Esophagus (tissue), 2 donors: ENCODE data around the gene PPM1H. TPM values are rescaled to one million over a fixed set of nuclear protein-coding genes. Genes with fewer than 3 reads are reported as not detected.

Experiments used
- H3K27ac ChIP-seq, 2 donors: one replicate each; pipeline ENCODE4 v1.5.1; 2013; ENCODE audit warnings: low read depth in 2 of 2, mild to moderate bottlenecking in 2 of 2, inconsistent platforms in 1 of 2, low read length in 1 of 2, moderate library complexity in 1 of 2
- H3K27me3 ChIP-seq, 2 donors: one replicate each; pipeline ENCODE4 v1.6.1; 2013; ENCODE audit warnings: low read length in 2 of 2, control low read depth in 1 of 2, mild to moderate bottlenecking in 1 of 2; ENCODE audit not compliant: insufficient read depth in 2 of 2, control insufficient read depth in 1 of 2
- H3K36me3 ChIP-seq, 2 donors: one replicate each; pipeline ENCODE4 v1.6.1; 2013; ENCODE audit warnings: low read length in 1 of 2; ENCODE audit not compliant: control insufficient read depth in 2 of 2, insufficient read depth in 2 of 2
- H3K4me1 ChIP-seq, 2 donors: one replicate each; pipeline ENCODE4 v1.6.1; 2013; ENCODE audit warnings: low read length in 1 of 2; ENCODE audit not compliant: control insufficient read depth in 2 of 2, insufficient read depth in 2 of 2
- H3K4me3 ChIP-seq, 2 donors: one replicate each; pipeline ENCODE4 v1.5.1; 2013; ENCODE audit warnings: low read length in 2 of 2, mild to moderate bottlenecking in 2 of 2, low read depth in 1 of 2, moderate library complexity in 1 of 2
- H3K9me3 ChIP-seq, 2 donors: one replicate each; pipeline ENCODE4 v1.6.1; 2013; ENCODE audit warnings: mild to moderate bottlenecking in 2 of 2, low read depth in 1 of 2, low read length in 1 of 2, moderate library complexity in 1 of 2; ENCODE audit not compliant: control insufficient read depth in 2 of 2, insufficient read depth in 1 of 2
- WGBS, 2 donors: extraction: QIAGEN DNeasy Blood & Tissue Kit; methylation state at CpG; one replicate each; pipeline ENCODE4 v1.1.7; 2013; 5-methylcytosine and 5-hydroxymethylcytosine counted together
- polyA plus RNA-seq, 2 donors: library from polyadenylated mRNA; stranded (reverse); fragments of 200-250 nt; gene quantifications; one replicate each; pipeline ENCODE4 v1.2.3, GENCODE V29; 2013
- donor health status: healthy with polysubstance abuse.
- donor health status: Bipolar disorder and iron deficiency.

Gene PPM1H
- polyA plus RNA-seq, 2 donors = 0.04 to 0.09 TPM

DNA sequence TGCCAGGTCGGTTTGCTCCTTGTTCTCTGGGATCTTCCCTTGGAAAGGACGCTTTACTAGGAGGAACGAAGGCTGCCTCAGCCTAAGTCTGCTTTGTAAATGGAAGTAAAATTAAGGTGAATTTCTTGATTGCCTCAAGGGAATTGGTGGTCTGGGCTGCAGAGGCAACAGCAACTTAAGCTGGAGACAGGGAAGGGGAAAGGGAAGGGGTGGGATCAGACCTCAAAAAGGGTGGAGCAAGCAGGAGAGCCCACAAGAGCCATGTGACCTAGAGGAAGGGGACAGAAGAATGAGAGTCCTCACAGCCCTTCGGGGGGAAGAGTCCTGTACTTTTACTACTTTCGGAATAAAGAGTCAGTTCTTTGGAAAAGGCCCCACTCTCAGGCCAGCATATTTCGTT is 147.9 kb downstream of the PPM1H start:
- peaks cover 3 to 5% of the 10 kb centered on the region in 2 donors for H3K4me1 ChIP-seq
- H3K27me3 ChIP-seq = no peaks in the 10 kb centered on the region
- no peaks in the 10 kb centered on the region for H3K36me3 ChIP-seq
- no peaks in the 10 kb centered on the region for H3K9me3 ChIP-seq
- H3K4me3 ChIP-seq = no peak overlapping the region
- WGBS, 2 donors = 87 to 88% methylated on average over 6 of the region's 6 CpGs
- no peak overlapping the region for H3K27ac ChIP-seq

DNA sequence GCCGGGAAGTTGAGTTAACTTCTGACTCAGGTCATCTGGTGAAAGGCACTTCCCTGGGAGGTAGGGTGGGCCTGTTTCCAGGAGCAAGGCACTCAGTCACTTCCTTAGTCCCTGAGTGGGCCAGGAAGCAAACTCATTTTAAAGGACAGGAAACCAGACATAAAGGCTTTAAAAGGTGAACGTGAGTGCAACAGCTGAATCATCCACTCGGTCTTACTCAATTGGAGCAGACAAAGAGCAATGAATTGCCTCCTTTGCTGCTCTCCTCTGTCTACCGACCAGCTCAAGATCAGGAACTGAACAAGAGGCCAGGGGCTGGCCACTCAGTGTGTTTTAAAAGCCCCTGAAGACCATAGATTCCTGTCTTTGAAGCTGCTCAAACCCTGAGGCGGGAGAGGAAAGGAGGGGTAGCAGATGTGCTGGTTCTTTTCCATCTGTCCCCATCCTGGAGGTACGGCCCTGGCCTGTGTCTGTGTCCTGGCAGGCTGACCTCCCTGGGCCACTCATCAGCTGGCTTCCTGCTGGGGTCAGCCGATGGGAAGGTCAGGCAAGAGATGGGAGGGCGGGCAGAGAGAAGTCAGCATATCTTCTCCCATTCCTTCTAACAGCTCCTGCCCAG is 148.9 kb downstream of the PPM1H start:
- Histone ChIP-seq H3K27ac (peak overlapping the region; percentile 48 to 78), H3K27me3 (no peaks in the 10 kb centered on the region), H3K9me3 (no peaks in the 10 kb centered on the region), H3K4me3 (no peak overlapping the region), H3K36me3 (no peaks in the 10 kb centered on the region), H3K4me1 (peaks cover 3 to 7% of the 10 kb centered on the region in 2 donors)
- WGBS, 2 donors = 54 to 67% methylated on average over 8 of the region's 8 CpGs

DNA sequence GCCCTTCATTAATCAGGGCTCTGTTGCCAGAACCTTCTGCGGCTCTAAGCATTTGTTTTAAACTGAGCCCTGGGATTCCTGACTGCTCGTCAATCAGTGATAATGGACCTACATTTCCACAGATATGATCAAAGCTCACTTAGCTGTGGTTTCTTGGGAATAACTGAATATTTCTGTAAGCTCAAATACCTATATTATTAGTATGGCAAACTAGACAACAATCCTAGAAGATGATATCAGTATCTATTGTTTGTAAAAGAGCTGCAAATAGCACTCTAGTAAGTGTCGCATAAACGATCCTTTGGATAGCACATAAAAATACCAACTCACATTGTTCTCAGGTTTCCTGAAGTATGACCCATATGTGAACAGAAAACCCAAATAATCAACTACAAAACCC is 150.4 kb downstream of the PPM1H start:
- WGBS, 2 donors = 82 to 83% methylated on average over 4 of the region's 4 CpGs

DNA sequence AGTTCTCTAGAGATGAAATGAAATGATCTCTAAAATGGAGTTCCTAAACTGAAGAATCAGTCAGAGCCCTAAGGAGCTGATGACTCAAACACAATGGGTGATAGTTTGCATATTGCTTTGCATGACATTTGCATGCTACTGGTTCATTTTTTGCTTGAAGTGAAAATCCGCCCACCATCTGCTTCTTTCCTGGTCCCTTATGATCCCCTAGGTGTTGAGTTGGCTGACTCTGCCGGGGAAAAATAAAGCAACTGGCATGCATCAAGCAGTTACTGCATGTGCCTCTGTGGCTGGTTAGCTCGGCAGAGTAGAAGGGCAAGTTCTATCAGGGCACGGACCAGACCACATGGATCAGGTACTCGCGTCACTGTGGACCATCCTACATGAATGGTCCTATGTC is 151.1 kb downstream of the PPM1H start:
- H3K9me3 ChIP-seq = no peaks in the 10 kb centered on the region
- H3K4me3 ChIP-seq = no peak overlapping the region
- 88 to 90% methylated on average over 6 of the region's 6 CpGs for WGBS, 2 donors
- H3K4me1 ChIP-seq = peaks cover 5 to 7% of the 10 kb centered on the region in 2 donors
- no peaks in the 10 kb centered on the region for H3K36me3 ChIP-seq
- no peaks in the 10 kb centered on the region for H3K27me3 ChIP-seq
- H3K27ac ChIP-seq = no peak overlapping the region

More for the DNA sequence above, 150.4 kb downstream of the PPM1H start:
- Histone ChIP-seq H3K9me3 (no peaks in the 10 kb centered on the region), H3K27me3 (no peaks in the 10 kb centered on the region), H3K4me1 (peaks cover 5 to 7% of the 10 kb centered on the region in 2 donors), H3K4me3 (no peak overlapping the region), H3K27ac (no peak overlapping the region), H3K36me3 (no peaks in the 10 kb centered on the region)

DNA sequence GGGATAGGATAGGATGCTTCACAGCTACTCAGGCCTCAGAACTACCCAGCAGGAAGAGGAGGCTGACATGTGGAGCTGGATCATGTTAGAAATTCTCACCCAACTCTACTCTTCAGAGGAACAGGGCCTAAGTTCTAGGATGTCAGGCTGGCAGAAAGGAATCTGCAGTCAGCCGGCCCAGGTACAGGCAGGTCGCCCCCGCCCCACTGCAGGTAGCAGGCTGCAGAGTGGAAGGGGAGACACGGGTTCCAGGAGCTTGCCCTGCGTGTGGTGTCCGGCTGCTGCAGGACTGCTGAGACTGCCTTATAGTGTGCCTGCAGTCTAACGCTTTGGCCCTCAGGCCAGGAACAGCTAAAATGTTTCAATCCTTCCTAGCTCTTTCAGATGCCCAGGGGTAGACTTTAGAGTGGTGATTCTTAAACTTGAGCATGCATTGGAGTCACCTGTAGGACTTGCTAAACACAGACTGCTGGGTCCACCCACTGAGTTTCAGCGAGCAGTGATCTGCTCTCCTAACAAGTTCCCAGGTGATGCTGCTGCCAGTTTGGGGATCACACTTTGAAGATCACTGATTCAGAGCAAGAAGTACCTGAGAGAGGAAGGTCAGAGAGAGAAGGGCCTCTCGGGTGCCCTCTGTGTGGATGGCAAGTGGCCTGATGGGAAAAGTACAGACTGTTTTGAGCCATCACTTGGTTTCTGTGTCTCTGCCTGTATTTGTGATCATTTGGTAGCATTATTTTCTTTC is 153.6 kb downstream of the PPM1H start:
- Histone ChIP-seq H3K9me3 (no peaks in the 10 kb centered on the region), H3K36me3 (no peaks in the 10 kb centered on the region), H3K4me1 (peaks cover 5 to 6% of the 10 kb centered on the region in 2 donors), H3K27ac (no peak overlapping the region), H3K27me3 (no peaks in the 10 kb centered on the region), H3K4me3 (no peak overlapping the region)
- WGBS, 2 donors = 91 to 96% methylated on average over 9 of the region's 9 CpGs

DNA sequence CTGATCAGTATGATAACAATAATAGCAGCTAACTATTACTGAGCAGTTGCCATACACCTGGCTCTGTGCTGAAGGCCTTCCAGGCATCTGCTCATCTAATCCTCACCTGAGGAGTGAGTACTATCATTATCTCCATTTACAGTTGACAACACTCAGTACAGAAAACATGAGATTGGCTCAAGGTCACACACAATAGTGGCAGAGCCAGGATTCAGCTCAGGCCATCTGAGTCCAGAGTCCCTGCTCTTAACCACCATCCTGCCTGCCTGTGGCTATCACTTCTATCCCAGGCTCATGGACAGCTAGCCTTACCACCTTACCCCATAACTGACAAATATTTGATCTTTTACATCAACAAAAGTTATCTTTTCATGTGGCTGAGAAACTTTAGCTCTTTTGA is 155.5 kb downstream of the PPM1H start:
- H3K36me3 ChIP-seq = no peaks in the 10 kb centered on the region

DNA sequence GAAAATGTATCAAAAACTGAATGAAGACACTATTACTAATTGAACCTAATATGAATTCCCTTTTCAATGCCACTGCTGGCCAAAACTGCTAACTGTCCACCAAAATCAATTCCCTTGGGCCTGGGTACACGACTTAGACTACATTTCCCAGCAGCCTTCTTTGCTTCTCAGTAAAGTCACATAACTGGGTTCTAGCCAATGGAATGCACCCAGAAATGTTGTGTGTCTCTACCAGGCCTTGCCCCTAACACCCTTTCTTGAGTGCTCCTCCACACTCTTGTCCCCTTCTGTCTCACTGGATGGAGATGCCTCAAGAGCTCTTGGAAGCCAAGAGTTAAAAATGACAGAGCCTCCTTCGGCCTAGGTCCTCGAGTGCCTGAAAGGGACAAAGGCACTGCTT is 156.8 kb downstream of the PPM1H start:
- no peaks in the 10 kb centered on the region for H3K36me3 ChIP-seq
- no peaks in the 10 kb centered on the region for H3K9me3 ChIP-seq
- no peak overlapping the region for H3K27ac ChIP-seq
- no peaks in the 10 kb centered on the region for H3K27me3 ChIP-seq
- 93 to 95% methylated on average over 3 of the region's 3 CpGs for WGBS, 2 donors
- H3K4me1 ChIP-seq = peaks cover 2% of the 10 kb centered on the region in 2 donors
- no peak overlapping the region for H3K4me3 ChIP-seq

More for the DNA sequence above, 155.5 kb downstream of the PPM1H start:
- Histone ChIP-seq H3K9me3 (no peaks in the 10 kb centered on the region), H3K4me1 (peaks cover 2% of the 10 kb centered on the region in 2 donors), H3K27me3 (no peaks in the 10 kb centered on the region), H3K27ac (no peak overlapping the region), H3K4me3 (no peak overlapping the region)

DNA sequence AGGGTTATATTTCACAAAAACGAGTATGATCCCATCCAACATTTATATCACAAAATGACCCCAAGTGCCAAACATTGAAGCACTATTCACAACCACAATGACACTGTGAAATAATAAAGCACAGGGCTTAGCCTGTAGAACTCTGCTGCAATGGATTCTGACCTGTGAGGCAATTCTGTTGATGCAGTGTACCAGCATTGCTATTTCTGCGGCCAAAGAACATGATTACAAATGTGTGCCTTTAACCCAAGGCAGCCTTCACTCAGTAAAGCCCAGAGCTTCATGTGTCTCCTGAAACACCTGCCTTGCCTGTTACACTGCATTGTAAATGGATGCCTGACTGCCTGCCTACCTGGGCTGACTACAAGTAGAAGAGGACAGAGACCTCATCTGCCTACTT is 158.0 kb downstream of the PPM1H start:
- Histone ChIP-seq H3K36me3 (no peaks in the 10 kb centered on the region), H3K9me3 (no peaks in the 10 kb centered on the region), H3K4me3 (no peak overlapping the region), H3K27ac (no peak overlapping the region), H3K27me3 (no peaks in the 10 kb centered on the region), H3K4me1 (peaks cover 2% of the 10 kb centered on the region in 2 donors)
- WGBS, 2 donors = 84 to 92% methylated on average over 2 of the region's 2 CpGs

DNA sequence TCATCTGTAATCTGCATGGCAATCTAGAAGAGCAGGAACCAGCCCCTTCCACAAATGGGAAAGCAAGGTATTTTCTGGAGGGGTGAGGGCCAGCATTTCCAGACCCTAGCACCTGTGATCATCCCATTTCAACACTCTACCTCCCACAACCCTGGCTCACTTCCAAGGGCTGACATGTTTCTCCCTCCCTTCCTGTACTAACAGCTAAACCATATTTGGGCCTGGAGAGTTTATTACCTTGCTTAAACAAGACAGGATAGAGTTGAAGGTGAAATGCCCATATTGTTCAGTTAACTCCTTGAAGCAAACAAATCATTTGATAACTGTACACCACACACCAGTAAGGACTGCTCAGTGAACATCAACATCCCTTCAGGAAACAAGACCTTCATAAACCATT is 158.4 kb downstream of the PPM1H start:
- Histone ChIP-seq H3K9me3 (no peaks in the 10 kb centered on the region), H3K27me3 (no peaks in the 10 kb centered on the region), H3K4me3 (no peak overlapping the region), H3K4me1 (peaks cover 1 to 2% of the 10 kb centered on the region in 2 donors), H3K27ac (no peak overlapping the region), H3K36me3 (no peaks in the 10 kb centered on the region)

DNA sequence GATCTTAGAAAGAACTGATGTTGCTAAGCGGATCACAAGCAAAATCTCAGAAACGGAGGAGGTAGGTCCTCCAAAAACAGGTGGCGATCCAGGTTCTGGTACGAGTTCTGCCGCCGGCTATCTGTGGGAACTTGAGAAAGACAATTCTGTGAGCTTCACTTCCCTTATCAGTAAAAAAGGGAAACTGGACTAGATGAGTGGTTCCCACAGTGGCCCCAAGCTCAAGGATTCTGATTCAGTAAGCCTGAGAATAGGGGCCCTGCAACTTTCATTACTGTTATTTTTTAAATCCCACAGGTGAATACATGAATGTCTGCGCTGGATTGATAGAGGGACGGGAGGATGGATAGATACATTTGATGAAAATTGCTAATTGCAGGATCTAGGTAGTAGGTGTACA is 160.2 kb downstream of the PPM1H start:
- Histone ChIP-seq H3K4me3 (no peak overlapping the region), H3K27me3 (no peaks in the 10 kb centered on the region), H3K36me3 (no peaks in the 10 kb centered on the region), H3K4me1 (no peaks in the 10 kb centered on the region), H3K9me3 (no peaks in the 10 kb centered on the region), H3K27ac (no peak overlapping the region)
- WGBS, 2 donors = 92 to 94% methylated on average over 8 of the region's 8 CpGs
